ENCODE measurements around the gene TRRAP.

Gene TRRAP

DNA sequence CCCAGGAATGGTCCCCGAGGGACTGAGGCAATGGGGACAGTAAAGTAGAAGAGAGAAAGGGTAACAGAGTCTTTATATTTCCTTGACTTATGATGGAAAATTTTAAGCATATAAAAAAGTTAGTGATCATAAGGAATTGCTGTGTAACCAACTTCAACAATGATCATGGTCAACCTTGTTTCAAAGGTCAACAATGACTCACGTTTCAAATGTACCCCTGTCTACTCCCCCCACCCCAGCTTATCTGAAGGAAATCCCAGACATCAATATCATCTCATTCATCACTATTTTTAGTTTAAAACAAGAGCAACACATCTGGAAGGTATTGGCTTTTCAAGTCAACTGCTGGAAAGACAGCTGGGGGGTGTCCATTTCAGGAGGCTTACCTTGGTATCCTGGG, 172.6 kb downstream of the TRRAP start:
- no peak for DNase-seq (ENCODE audit: low read depth in 3 of 3)

DNA sequence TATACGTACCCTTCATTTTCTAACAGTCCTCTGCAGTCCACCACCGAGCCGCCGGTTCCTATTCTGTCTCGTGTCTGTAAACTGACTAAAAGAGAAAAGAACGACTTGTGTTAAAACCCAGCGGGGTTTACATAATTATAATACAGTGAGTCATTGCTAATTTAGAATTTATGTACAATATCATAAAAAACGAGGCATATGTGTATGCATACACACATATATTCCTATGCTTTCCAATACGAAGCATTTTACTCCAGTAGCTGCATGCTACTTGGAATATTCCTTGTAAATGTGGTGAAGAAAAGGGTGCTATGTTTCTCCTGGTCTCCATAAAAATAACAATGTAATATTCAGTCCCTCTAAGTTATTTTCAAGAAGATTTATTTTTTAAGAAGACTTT, 176.4 kb downstream of the TRRAP start:
- no peak for DNase-seq (ENCODE audit: low read depth in 3 of 3)

- no peak for DNase-seq (ENCODE audit: low read depth in 3 of 3)
Observed at GRCh38 chr7:99061001-99061776, 182.9 kb downstream of the TRRAP start.
